AG10803 (cell line): ENCODE measurements around the gene INHBB.

Experiments
- DNase-seq: peaks from one replicate; pipeline ENCODE4 v3.0.0; 2010; ENCODE audit warnings: low read depth
- H3K4me3 ChIP-seq: 2 replicates; pipeline ENCODE4 v1.5.1; 2011; ENCODE audit warnings: mild to moderate bottlenecking, low read length, control low read depth
- TF ChIP-seq, protein P1 (sequence below): conservative IDR thresholded peaks from 2 replicates; pipeline ENCODE4 v1.5.1; 2011; ENCODE audit warnings: mild to moderate bottlenecking, low read length, control low read depth, inconsistent platforms

Gene INHBB

GRCh38 chr2:120330946-120331822 is 14.8 kb upstream of the INHBB start:
- H3K4me3 ChIP-seq = no peak overlapping the region
- no peak for DNase-seq
- TF ChIP-seq, protein P1, sequence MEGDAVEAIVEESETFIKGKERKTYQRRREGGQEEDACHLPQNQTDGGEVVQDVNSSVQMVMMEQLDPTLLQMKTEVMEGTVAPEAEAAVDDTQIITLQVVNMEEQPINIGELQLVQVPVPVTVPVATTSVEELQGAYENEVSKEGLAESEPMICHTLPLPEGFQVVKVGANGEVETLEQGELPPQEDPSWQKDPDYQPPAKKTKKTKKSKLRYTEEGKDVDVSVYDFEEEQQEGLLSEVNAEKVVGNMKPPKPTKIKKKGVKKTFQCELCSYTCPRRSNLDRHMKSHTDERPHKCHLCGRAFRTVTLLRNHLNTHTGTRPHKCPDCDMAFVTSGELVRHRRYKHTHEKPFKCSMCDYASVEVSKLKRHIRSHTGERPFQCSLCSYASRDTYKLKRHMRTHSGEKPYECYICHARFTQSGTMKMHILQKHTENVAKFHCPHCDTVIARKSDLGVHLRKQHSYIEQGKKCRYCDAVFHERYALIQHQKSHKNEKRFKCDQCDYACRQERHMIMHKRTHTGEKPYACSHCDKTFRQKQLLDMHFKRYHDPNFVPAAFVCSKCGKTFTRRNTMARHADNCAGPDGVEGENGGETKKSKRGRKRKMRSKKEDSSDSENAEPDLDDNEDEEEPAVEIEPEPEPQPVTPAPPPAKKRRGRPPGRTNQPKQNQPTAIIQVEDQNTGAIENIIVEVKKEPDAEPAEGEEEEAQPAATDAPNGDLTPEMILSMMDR = no peak

GRCh38 chr2:120331903-120332302 is 14.0 kb upstream of the INHBB start:
- H3K4me3 ChIP-seq = no peak overlapping the region
- TF ChIP-seq, protein P1 = no peak
- no peak for DNase-seq

DNA sequence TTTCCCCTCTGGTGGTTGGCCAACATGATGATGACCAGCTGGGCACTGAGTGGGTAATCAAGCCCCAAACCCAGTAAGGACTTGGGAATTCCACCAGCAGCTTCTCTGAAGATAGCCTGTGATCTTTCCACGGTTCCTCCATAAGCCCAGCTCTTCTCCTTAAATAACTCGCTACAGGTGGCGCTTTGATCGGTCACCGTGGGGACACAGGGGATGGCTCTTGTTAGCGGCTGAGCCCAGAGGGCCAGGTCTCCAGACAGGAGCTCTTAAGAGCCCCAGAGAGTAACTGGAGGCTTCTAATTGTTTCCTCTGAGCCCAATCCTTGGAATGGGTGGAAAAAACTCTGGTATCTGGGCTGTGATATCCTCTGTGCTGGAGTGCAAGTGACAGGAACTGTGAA is 13.6 kb upstream of the INHBB start:
- no peak for DNase-seq
- TF ChIP-seq, protein P1 = no peak

GRCh38 chr2:120334068-120334467 is 11.9 kb upstream of the INHBB start:
- TF ChIP-seq, protein P1 = no peak
- DNase-seq = no peak
- no peak overlapping the region for H3K4me3 ChIP-seq

More for the DNA sequence above, 13.6 kb upstream of the INHBB start:
- H3K4me3 ChIP-seq = no peak overlapping the region

DNA sequence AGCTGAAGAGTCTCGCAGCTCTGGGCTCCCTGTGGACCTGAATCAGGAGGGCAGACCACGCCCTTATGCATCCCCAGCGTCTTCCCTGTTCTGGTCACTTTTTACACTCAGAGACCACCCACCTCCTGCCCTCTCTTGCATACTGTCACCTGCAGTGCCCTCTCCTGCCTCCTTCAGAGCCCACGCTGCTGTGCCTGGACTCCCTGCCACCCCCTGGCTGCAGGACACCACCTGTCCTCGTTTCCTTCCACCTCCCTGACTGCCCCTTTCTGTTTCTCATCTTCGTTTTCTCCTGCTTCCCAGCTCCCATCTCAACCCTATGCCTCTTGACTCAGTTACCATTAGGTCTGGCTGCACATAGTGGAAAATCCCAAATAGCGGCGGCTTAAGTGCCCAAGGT is 9.2 kb upstream of the INHBB start:
- H3K4me3 ChIP-seq = no peak overlapping the region
- TF ChIP-seq, protein P1 = no peak
- DNase-seq = no peak

DNA sequence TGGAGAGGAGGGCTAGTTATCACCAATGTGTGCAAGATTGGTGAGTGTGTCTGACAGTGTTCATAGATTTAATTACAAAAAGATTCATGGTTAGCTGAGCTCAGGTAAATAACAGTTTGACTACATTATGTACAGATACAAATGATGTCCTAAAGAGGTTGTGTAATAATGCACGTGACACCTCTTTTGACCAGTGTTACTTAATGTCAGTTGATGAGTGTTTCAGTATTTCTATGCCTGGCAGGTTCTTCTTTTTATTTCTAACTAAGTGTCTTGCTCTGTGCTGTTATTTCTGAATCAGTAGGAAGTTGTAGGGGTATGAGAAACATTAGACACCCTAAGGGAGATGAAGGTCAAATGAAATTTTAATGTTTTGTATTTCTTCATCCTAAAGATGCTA is 7.9 kb upstream of the INHBB start:
- no peak for DNase-seq
- TF ChIP-seq, protein P1 = no peak
- H3K4me3 ChIP-seq = no peak overlapping the region

- TF ChIP-seq, protein P1 = no peak
- H3K4me3 ChIP-seq = no peak overlapping the region
- no peak for DNase-seq
These were observed 4.0 kb upstream of the INHBB start for GRCh38 chr2:120341977-120342376.
